HepG2 (cell line): ENCODE data around the gene HYDIN. TPM values are rescaled to one million over a fixed set of nuclear protein-coding genes. Genes with fewer than 3 reads are reported as not detected.

Source experiments
- ATAC-seq: fragments of 200-7000 bp; cut with Tn5 transposase; 3 replicates; pipeline ENCODE4 v1.9.1; 2020; ENCODE audit warnings: mild to moderate bottlenecking, moderate library complexity
- BruUV-seq: library from RNA; stranded (reverse); fragments of 400-500 nt; replicated peaks from 2 replicates; lab custom pipeline; 2021; lab: Mats Ljungman, UMichigan
- CTCF ChIA-PET: fragments of 300-600 bp; formaldehyde crosslinking; extraction: SDS; loops from one replicate; lab custom pipeline; 2021; ENCODE audit warnings: low total read pairs, inconsistent platforms, low intra/inter-chr PET ratio; lab: Yijun Ruan, JAX
- POLR2A ChIA-PET: fragments of 350-600 bp; sonication (Branson Sonifier 250); formaldehyde crosslinking; loops from one replicate; lab custom pipeline; 2020; ENCODE audit warnings: antibody characterized with exemption, inconsistent platforms; lab: Yijun Ruan, JAX
- DNase-seq: peaks from one replicate; pipeline ENCODE4 v3.0.0-alpha.2; 2015; ENCODE audit warnings: low spot score
- FAIRE-seq: peaks from 3 replicates; lab custom pipeline; 2011; peaks lifted over from hg19 to GRCh38; lab: Jason Lieb, UNC
- H2AFZ ChIP-seq: one replicate; pipeline ENCODE4 v1.6.1; 2011; ENCODE audit warnings: low read length, inconsistent platforms
- H3K27ac ChIP-seq: fragments of 300-600 bp; 3 replicates; pipeline ENCODE4 v1.8.0; 2011; ENCODE audit warnings: mixed run types, mild to moderate bottlenecking, mixed read lengths, low read length, inconsistent platforms; ENCODE audit not compliant: insufficient read depth; ENCODE audit errors: extremely low read length
- H3K27me3 ChIP-seq, 2 experiments: fragments of 200-600 bp in 1 of 2; 2 replicates in 1 of 2; 3 replicates in 1 of 2; pipeline versions ENCODE4 v1.6.0 to v1.8.0; 2011; ENCODE audit warnings: low read length in 2 of 2, mild to moderate bottlenecking in 2 of 2, moderate library complexity in 2 of 2, inconsistent platforms in 1 of 2; ENCODE audit not compliant: insufficient read depth in 2 of 2, control insufficient read depth in 1 of 2
- H3K36me3 ChIP-seq, 2 experiments: fragments of 200-600 bp in 1 of 2; replicated peaks in 1 of 2; 2 replicates in 1 of 2; 3 replicates in 1 of 2; pipeline versions ENCODE4 v1.5.1 to v1.8.0; 2011; ENCODE audit warnings: low read length in 2 of 2, inconsistent platforms in 1 of 2; ENCODE audit not compliant: insufficient read depth in 2 of 2, control insufficient read depth in 1 of 2
- H3K4me1 ChIP-seq: 2 replicates; pipeline ENCODE4 v1.5.1; 2012; ENCODE audit warnings: low read length, inconsistent platforms; ENCODE audit not compliant: insufficient read depth
- H3K4me2 ChIP-seq: 2 replicates; pipeline ENCODE4 v1.6.0; 2011; ENCODE audit warnings: low read depth, low read length, inconsistent platforms
- H3K4me3 ChIP-seq, 3 experiments: fragments of 200-600 bp in 1 of 3; sonication (generic), shearing (Covaris generic) in 1 of 3; replicated peaks in 1 of 3; 2 replicates each; pipeline ENCODE4 v1.5.1; 2011 to 2016; ENCODE audit warnings: low read length in 3 of 3, inconsistent platforms in 2 of 3, low read depth in 2 of 3, mild to moderate bottlenecking in 2 of 3, control low read depth in 1 of 3, mixed read lengths in 1 of 3; ENCODE audit not compliant: insufficient read depth in 1 of 3
- H3K79me2 ChIP-seq: one replicate; pipeline ENCODE4 v1.6.1; 2011; ENCODE audit warnings: low read length, inconsistent platforms; ENCODE audit not compliant: insufficient read depth
- H3K9ac ChIP-seq: 2 replicates; pipeline ENCODE4 v1.6.0; 2011; ENCODE audit warnings: mild to moderate bottlenecking, low read depth, low read length, inconsistent platforms; ENCODE audit not compliant: insufficient read depth
- H3K9me3 ChIP-seq: 2 replicates; pipeline ENCODE4 v1.5.1; 2012; ENCODE audit warnings: mild to moderate bottlenecking, low read length
- H4K20me1 ChIP-seq: 2 replicates; pipeline ENCODE4 v1.6.0; 2011; ENCODE audit warnings: inconsistent platforms, mild to moderate bottlenecking, low read length, moderate library complexity; ENCODE audit not compliant: insufficient read depth
- DBP ChIP-seq: sonication (generic); formaldehyde crosslinking; IDR thresholded peaks from 2 replicates; pipeline ENCODE4 v1.4.0; 2020; ENCODE audit warnings: missing genetic modification reagents; ENCODE audit errors: not compliant biosample characterization
- FOXK2 ChIP-seq: fragments of 450-650 bp; IDR thresholded peaks from 2 replicates; pipeline ENCODE4 v1.6.1; 2016
- FOXP1 ChIP-seq, 2 experiments: fragments of 450-650 bp in 1 of 2; IDR thresholded peaks; 2 replicates each; pipeline ENCODE4 v1.6.1; 2017 to 2018; ENCODE audit warnings: antibody characterized with exemption in 1 of 2
- GATAD2A ChIP-seq: IDR thresholded peaks from 2 replicates; pipeline ENCODE4 v1.6.1; 2016
- KAT2B ChIP-seq: fragments of 150-350 bp; IDR thresholded peaks from 2 replicates; pipeline ENCODE4 v1.6.1; 2014; ENCODE audit warnings: low read depth, low read length, borderline replicate concordance
- KAT7 ChIP-seq: IDR thresholded peaks from 2 replicates; pipeline ENCODE4 v1.6.1; 2018; ENCODE audit warnings: borderline replicate concordance, missing compliant biosample characterization
- KIAA2018 ChIP-seq: sonication (generic); formaldehyde crosslinking; IDR thresholded peaks from 2 replicates; pipeline ENCODE4 v1.5.0; 2020; ENCODE audit warnings: mild to moderate bottlenecking, missing genetic modification reagents, borderline replicate concordance
- NFATC3 ChIP-seq: sonication (generic); formaldehyde crosslinking; IDR thresholded peaks from 2 replicates; pipeline ENCODE4 v1.5.1; 2020; ENCODE audit warnings: mild to moderate bottlenecking, missing genetic modification reagents
- PAF1 ChIP-seq: IDR thresholded peaks from 2 replicates; pipeline ENCODE4 v1.6.1; 2016; ENCODE audit warnings: missing genetic modification reagents, missing compliant biosample characterization
- POLR2A ChIP-seq, 2 experiments: IDR thresholded peaks; 2 replicates each; pipeline ENCODE4 v1.6.1; 2011; ENCODE audit warnings: low read depth in 2 of 2, low read length in 2 of 2, mild to moderate bottlenecking in 1 of 2, moderate library complexity in 1 of 2; ENCODE audit not compliant: insufficient read depth in 1 of 2
- RFX1 ChIP-seq: fragments of 450-650 bp; IDR thresholded peaks from 2 replicates; pipeline ENCODE4 v1.6.1; 2017
- TCF7L2 ChIP-seq: IDR thresholded peaks from 2 replicates; pipeline ENCODE4 v1.6.1; 2011; ENCODE audit warnings: mild to moderate bottlenecking, low read depth, low read length, moderate library complexity
- ZNF616 ChIP-seq: sonication (generic); formaldehyde crosslinking; IDR thresholded peaks from 2 replicates; pipeline ENCODE4 v1.5.0; 2020; ENCODE audit warnings: low read depth, mild to moderate bottlenecking, missing genetic modification reagents
- ZNF619 ChIP-seq: sonication (generic); formaldehyde crosslinking; IDR thresholded peaks from 2 replicates; pipeline ENCODE4 v1.4.0; 2020; ENCODE audit warnings: mild to moderate bottlenecking, missing genetic modification reagents
- in situ Hi-C: cut with HindIII; loops from 2 replicates; pipeline ENCODE4 v1.10.0; 2017; ENCODE audit warnings: low pct_unique_long_range_greater_than_20kb; ENCODE audit not compliant: extremely low pct_ligation_motif_present
- intact Hi-C: fragments of 100-400 bp; cut with micrococcal nuclease; formaldehyde crosslinking; loops from one replicate; pipeline ENCODE4 v1.10.0; 2022; ENCODE audit not compliant: unreplicated experiment
- polyA plus RNA-seq, 8 experiments: library from polyadenylated mRNA; depleted of rRNA in 3 of 8; stranded (reverse) in 7 of 8; unstranded in 1 of 8; fragments of >200 nt; fragmentation: Illumina TruSeq in 4 of 8; extraction: Trizol in 4 of 8; gene quantifications; 2 replicates each; pipeline versions ENCODE4 v1.2.1 to v1.2.3, GENCODE V29; 2011 to 2016; ENCODE audit warnings: low read depth in 4 of 8, missing spikeins in 1 of 8, mixed read lengths in 1 of 8; ENCODE audit not compliant: insufficient read depth in 1 of 8
- total RNA-seq, 5 experiments: library from RNA; depleted of rRNA; stranded (reverse); fragments of >200 nt; fragmentation: Illumina TruSeq; extraction: Trizol; gene quantifications; 2 replicates each; pipeline ENCODE4 v1.2.3, GENCODE V29; 2016; ENCODE audit warnings: low read depth in 1 of 5
- TF ChIP-seq, protein P1 (sequence below): sonication (generic); formaldehyde crosslinking; conservative IDR thresholded peaks from 2 replicates; pipeline ENCODE4 v1.5.0; 2020; ENCODE audit warnings: missing genetic modification reagents
- TF ChIP-seq, protein P2 (sequence below): sonication (generic); IDR thresholded peaks from 2 replicates; pipeline ENCODE4 v1.6.1; 2016; ENCODE audit warnings: low read depth, borderline replicate concordance

HYDIN gene
- total and polyA plus RNA-seq, 2 of the 13 experiments (the other 11 are each of a cell fraction or from before 2014, with no cell fraction given) = not detected

DNA sequence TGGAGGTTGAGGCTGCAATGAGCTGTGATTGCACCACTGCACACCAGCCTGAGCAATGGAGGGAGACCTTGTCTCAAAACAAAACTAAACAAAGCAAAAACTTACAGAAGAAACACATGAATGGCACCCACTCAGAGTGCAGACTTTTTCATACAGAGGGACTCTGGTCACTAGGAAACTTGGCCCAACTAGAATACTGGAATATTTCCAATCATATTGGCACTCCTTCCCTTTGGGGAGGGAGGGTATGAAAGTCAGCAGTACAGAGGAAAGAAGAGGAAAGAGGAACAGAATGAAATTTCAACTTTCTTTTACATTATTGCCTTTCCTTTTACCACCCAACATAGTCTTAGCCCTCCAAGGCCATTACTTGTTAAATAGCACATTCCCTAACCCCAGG lies 30.5 kb upstream of the HYDIN start:
- H3K9me3 ChIP-seq = no peaks in the 10 kb centered on the region
- in situ Hi-C loops = no loop called here
- no peaks in the 10 kb centered on the region for H3K36me3 ChIP-seq
- FAIRE-seq (no peak), ATAC-seq (no peak), DNase-seq (no peak)
- no peak overlapping the region for H3K27ac ChIP-seq
- intact Hi-C loops = no loop called here
- no peak overlapping the region for H3K4me2 ChIP-seq
- no peak overlapping the region for H3K4me3 ChIP-seq
- H3K27me3 ChIP-seq = peaks cover 0 to 23% of the 10 kb centered on the region in 2 experiments; a peak in 2 of 5 replicates
- H3K79me2 ChIP-seq = no peaks in the 10 kb centered on the region
- no peaks in the 10 kb centered on the region for H3K4me1 ChIP-seq
- ChIA-PET CTCF (no interaction called here), POLR2A (no interaction called here)
- no peaks in the 10 kb centered on the region for H4K20me1 ChIP-seq
- BruUV-seq = no TSS peak
- H2AFZ ChIP-seq = no peak overlapping the region
- H3K9ac ChIP-seq = no peak overlapping the region
- TF ChIP-seq ZNF619 = no peak
- TF ChIP-seq KIAA2018 (CRISPR knock-in tag) = no peak
- no peak for TF ChIP-seq ZNF616 (CRISPR knock-in tag)
- no peak for TF ChIP-seq PAF1
- TF ChIP-seq NFATC3 = no peak
- TF ChIP-seq, protein P1, sequence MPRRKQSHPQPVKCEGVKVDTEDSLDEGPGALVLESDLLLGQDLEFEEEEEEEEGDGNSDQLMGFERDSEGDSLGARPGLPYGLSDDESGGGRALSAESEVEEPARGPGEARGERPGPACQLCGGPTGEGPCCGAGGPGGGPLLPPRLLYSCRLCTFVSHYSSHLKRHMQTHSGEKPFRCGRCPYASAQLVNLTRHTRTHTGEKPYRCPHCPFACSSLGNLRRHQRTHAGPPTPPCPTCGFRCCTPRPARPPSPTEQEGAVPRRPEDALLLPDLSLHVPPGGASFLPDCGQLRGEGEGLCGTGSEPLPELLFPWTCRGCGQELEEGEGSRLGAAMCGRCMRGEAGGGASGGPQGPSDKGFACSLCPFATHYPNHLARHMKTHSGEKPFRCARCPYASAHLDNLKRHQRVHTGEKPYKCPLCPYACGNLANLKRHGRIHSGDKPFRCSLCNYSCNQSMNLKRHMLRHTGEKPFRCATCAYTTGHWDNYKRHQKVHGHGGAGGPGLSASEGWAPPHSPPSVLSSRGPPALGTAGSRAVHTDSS (CRISPR knock-in tag) = no peak
- TF ChIP-seq GATAD2A (CRISPR knock-in tag) = no peak
- TF ChIP-seq, protein P2, sequence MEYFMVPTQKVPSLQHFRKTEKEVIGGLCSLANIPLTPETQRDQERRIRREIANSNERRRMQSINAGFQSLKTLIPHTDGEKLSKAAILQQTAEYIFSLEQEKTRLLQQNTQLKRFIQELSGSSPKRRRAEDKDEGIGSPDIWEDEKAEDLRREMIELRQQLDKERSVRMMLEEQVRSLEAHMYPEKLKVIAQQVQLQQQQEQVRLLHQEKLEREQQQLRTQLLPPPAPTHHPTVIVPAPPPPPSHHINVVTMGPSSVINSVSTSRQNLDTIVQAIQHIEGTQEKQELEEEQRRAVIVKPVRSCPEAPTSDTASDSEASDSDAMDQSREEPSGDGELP = no peak
- no peak for TF ChIP-seq DBP (CRISPR knock-in tag)
- TF ChIP-seq FOXP1 (IDR thresholded peaks at IDR 0.05) = no peak
- TF ChIP-seq FOXP1 (CRISPR knock-in tag; IDR thresholded peaks at IDR 0.05) = no peak
- TF ChIP-seq KAT2B = no peak
- no peak for TF ChIP-seq RFX1
- TF ChIP-seq KAT7 (CRISPR knock-in tag) = no peak
- TF ChIP-seq POLR2A (IDR thresholded peaks at IDR 0.05; ENCODE audit: insufficient read depth in 1 of 2, low read depth in 2 of 2, low read length in 2 of 2) = no peak
- no peak for TF ChIP-seq TCF7L2
- no peak for TF ChIP-seq FOXK2
